HG03565 (cell line): Measurements from ENCODE around the gene SDK1.
A peak's percentile ranks its signal among the peaks of the same experiment; 100 is the strongest.

Experiments
- ATAC-seq: cut with Tn5 transposase; IDR thresholded peaks from one replicate; pipeline ENCODE4 v1.9.1; 2021; ENCODE audit warnings: mild to moderate bottlenecking, moderate library complexity; ENCODE audit not compliant: unreplicated experiment

Gene SDK1, protein sequence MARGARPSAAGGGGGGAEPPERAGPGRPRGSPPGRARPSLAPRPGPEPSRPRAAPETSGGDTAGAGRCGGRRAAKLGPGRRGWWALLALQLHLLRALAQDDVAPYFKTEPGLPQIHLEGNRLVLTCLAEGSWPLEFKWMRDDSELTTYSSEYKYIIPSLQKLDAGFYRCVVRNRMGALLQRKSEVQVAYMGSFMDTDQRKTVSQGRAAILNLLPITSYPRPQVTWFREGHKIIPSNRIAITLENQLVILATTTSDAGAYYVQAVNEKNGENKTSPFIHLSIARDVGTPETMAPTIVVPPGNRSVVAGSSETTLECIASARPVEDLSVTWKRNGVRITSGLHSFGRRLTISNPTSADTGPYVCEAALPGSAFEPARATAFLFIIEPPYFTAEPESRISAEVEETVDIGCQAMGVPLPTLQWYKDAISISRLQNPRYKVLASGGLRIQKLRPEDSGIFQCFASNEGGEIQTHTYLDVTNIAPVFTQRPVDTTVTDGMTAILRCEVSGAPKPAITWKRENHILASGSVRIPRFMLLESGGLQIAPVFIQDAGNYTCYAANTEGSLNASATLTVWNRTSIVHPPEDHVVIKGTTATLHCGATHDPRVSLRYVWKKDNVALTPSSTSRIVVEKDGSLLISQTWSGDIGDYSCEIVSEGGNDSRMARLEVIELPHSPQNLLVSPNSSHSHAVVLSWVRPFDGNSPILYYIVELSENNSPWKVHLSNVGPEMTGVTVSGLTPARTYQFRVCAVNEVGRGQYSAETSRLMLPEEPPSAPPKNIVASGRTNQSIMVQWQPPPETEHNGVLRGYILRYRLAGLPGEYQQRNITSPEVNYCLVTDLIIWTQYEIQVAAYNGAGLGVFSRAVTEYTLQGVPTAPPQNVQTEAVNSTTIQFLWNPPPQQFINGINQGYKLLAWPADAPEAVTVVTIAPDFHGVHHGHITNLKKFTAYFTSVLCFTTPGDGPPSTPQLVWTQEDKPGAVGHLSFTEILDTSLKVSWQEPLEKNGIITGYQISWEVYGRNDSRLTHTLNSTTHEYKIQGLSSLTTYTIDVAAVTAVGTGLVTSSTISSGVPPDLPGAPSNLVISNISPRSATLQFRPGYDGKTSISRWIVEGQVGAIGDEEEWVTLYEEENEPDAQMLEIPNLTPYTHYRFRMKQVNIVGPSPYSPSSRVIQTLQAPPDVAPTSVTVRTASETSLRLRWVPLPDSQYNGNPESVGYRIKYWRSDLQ (N-terminal part only)

DNA sequence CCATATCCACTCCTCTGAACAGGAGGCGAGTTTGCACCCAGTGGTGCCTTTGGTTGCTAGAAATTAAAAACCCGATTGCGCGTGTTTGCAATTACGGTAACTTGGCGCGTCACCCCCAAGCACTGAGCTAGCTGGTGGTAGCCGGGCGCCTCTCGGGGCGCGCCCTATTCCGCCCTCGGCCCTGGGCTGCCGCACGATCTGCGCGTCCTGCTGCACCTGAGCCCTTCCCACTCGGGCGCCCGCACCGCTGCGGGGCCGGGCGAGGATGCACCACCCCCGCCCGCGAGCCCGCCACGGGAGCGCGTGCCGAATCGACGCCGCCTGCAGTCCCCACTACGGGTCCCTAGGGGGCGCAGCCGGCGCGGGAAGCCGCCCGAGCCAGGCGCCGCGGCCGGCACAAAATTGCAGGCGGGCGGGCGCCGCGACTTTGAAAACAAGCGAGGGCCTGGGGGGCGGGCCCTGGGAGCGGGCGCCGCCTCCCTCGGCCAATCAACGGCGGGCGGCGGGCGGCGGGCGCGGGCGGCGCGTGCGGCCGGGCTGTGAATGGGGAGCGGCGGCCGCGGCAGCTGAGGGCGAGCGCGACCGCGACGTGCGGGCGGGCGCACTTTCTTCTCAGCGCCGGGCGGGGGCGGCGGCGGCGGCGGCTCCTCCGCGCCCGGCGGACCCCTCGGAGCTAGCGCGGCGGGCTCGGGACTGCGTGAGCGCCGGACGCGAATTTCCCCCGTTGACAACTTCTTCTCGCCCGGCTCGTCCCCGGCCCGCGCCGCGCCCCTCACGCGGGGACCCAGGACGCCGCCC lies at the start of gene SDK1:
TSS of gene SDK1 (plus strand) at position 602 of the 798 bp plus-strand sequence. CDS start 335 bp downstream, outside the sequence.
- peak; percentile 85 for ATAC-seq

DNA sequence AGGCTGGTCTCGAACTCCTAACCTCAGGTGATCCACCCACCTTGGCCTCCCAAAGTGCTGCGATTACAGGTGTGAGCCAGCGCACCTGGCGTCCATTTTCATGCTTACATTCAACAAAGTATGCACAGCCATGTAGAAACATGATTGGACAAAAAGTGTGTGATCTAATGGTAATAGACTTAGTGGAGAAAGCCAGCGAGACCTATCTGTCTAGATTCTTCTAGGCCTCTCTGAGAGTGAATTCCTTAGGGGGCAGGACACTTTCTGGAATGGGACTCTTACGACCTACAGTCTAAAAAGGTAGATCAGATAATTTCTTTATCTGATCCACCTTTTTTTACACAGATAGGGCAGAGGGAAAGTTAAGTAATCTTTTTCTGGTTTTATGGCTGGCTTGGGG lies 46.3 kb upstream of the SDK1 start:
- ATAC-seq: no peak

DNA sequence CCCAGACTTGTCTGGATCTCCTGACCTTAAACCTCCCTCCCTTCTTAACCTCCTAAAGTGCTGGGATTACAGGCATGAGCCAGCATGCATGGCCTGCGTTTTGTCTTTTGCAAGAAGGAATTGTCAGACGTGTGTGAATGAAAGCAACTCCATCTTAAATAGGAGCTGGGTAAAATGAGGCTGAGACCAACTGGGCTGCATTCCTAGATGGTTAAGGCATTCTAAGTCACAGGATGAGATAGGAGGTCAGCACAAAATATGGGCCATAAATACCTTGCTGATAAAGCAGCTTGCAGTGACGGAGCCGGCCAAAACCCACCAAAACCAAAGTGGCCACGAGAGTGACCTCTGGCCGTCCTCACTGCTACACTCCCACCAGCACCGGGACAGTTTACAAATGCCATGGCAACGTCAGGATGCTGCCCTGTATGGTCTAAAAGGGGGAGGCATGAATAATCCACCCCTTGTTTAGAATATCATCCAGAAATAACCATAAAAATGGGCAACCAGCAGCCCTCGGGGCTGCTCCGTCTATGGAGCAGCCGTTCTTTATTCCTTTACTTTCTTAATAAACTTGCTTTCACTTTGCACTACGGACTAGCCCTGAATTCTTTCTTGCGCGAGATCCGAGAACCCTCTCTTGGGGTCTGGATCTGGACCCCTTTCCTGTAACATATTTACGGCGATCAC lies 41.2 kb upstream of the SDK1 start:
- no peak for ATAC-seq

DNA sequence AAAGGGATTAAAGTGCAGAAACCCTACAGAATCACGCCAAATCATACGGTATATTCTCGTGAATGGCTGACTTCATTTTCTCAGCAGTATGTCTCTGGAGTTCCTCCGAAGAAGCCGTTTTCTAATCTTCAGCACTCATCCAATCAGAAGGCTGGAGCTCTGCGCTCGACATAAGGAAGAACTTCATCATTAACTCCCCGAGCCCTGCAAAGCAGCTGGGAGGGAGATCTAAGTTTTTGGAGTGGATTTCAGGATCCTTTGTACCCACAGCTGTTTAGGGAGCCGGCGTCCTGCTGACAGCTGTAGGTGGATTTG lies 40.7 kb upstream of the SDK1 start:
- no peak for ATAC-seq

DNA sequence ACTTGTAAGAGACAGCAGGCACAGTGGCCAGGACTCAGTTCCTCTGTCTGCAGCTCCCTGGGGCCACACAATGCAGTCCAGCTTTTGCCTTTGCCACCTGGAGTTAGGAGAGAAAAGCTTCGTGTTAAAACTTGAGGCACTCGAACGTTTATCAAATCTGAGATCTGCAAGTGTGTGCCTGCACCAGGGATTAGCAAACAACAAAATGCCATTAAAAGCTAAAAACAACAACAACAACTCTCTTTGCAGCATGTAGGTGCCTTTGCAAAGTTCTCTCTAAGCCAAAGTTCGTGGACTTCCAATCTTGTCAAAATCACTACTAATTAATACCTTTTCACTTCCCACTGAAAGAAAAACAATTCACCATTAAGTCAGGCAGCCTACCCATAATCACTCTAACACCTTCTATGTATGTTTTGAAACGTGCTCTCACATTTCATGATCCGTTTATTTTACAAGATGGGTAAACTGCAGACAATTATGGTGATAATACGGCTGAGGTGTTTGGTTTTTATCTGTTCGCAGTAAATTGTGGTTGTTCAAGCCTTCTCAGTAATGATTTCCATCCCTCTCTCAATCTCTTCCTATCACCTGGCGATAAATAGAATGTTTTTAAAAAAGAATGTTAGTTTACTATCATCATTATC lies 36.2 kb upstream of the SDK1 start:
- no peak for ATAC-seq

DNA sequence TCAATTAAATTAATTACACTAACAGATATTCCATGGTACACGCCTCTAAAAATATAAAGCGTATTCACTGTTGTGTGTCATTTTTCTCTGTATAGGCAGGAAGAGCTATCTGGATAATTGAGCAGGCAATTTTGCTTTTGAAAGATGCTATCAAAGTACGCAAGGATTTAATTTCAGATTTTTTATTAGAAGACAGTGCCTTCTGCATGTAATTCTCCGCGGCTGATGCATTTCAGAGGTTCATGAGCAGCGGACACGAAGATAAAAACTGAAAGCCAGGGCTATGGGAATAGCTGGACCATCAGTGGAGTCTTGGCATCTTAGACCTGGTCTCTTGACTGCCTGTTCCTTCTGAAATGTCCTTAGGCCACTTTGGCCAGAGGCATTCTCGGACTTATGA lies 35.7 kb upstream of the SDK1 start:
- no peak for ATAC-seq

DNA sequence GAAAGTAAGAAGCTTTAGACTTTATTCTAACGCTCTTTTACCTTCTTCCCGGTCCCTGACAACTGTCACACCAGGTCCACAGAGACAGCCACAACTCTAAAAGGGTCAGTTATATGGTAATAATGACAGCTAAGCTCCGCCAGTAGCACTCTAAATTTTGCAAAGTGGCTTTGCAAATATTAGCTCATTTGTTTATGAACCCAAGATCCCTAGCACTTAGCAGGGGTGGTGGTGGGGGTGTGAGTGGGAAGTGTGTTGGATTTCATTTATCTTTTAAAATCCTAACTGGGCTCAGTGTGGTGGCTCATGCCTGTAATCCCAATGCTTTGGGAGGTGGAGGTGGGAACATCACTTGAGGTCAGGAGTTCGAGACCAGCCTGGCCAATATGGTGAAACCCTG lies 34.8 kb upstream of the SDK1 start:
- ATAC-seq: no peak

DNA sequence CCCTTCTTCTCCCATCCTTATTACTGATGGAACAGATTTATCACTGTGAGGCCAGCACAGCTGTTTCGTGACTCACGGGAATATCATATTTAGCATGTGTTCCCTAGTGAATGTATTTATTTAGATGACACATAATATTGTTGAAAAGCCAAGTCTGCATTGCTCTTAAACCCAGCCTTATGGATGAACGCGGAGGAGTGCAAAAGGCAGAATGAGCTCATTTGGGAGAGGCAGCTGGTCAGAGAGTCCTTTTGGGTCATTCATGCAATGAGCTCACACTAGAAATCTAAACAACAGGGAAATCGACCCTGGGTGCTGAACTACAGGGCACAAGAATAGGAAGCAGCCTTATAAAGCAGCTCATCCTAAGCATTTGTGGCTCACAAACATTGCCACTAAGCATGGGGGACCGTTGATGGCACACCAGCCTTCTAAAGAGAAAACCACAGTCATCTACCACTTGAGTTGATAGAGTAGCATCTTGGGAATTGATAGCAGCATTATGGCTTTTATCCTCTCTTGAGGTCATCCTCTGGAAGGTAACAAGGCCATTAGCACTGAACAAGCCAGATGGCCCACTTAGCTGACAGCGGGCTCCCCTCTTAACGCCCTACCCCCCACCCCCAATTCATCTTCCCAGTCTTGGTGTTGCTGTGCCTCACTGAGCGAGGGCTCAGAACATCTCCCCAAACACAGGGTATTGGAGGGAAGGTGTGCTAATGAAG lies 32.9 kb upstream of the SDK1 start:
- ATAC-seq: no peak

DNA sequence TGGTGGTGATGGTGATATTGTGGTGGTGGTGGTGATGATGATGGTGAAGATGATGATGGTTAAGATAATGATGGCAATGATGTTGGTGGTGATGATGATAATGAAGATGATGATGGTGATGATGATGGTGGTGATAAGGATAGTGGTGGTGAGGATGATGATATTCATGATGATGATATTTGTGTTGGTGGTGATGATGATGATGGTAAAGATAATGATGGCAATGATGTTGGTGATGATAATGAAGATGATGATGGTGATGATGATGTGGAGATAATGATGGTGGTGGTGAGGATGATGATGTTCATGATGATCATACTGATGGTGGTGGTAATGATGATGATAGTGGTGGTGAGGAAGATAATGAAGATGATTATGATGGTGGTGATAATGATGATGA lies 30.7 kb upstream of the SDK1 start:
- ATAC-seq: no peak

DNA sequence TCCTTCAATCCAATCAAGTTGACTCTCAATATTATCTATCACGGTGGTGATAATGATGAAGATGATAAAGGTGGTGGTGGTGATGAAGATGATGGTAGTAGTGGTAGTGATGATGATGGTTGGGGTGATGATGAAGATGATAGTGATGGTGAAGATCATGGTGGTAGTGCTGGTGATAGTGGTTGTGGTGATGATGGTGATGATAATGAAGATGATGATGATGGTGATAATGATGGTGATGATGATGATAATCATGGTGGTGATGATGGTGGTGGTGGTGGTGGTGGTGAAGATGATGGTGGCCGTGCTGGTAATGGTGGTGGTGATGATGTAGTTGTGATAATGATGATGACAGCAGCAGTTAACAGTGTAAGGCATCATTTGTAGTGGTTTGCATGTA lies 29.8 kb upstream of the SDK1 start:
- no peak for ATAC-seq

DNA sequence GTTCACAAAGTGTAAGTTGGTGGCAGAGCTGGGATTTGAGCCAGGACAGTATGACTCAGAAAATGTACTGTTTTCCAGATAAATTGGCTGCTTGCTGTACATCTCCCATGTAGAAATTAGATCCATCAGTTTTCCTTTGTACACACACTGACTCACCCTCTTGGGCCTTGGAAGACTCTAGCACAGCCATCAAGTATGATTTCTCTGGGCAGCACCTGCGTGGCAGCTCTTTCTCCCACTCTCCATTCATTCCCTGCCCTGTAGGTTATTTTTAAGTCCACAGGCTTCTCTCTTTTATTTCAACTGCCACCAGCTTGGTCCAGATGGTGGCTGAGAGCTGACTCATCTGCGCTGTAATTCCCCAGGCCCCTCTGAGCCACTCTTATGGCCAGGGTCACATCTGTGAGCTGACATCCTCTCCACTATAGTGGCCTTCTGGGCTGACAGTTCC lies 28.3 kb upstream of the SDK1 start:
- ATAC-seq: no peak

DNA sequence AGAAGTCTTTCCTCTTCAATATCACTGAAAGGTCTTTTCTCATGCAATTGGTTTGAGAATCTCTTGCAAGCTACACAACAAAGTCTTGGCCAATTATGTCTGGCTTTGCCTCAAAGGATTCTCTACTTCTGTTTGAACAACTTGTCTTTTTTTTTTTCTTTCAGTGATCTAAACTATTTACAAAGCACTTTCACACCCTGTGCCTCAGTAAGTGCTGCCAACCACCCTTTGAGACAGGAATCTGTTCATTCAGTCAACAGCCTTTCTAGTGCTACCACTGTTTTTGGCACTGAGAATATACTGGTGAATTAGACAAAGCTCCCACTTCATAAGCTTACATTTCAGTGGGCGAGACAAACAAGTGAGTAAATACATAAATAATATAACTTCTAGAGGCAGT lies 26.9 kb upstream of the SDK1 start:
- ATAC-seq: no peak

DNA sequence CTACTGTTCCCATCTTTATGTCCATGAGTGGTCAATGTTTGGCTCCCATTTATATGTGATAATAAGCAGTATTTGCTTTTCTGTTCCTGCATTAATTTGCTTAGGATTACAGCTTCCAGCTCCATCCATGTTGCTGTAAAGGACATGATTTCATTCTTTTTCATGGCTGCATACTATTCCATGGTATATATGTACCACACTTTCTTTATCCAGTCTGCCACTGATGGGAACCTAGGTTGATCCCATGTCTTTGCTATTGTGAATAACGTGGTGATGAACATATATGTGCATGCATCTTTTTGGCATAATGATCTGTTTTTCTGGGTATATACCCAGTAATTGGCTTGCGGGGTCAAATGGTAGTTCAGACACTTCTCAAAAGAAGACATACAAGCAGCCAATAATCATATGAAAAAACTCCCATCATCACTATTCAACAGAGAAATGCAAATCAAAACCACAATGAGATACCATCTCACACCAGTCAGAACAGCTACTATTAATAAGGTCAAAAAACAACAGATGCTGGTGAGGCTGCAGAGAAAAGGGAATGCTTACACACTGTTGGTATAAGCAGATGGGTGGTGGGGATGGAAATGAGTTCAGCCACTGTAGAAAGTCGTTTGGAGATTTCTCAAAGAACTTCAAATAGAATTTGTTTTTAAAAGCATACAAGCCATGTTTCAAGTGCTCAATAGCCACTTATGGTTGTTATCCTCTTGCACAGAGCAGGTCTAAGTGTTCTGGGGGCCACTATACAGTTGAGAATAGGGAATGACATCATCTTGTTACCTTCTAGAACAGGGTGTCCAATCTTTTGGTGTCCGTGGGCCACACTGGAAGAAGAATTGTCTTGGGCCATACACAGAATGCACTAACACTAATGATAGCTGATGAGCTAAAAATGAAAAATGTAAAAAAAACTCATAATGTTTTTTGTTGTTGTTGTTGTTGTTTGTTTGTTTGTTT lies 23.2 kb upstream of the SDK1 start:
- ATAC-seq: no peak

DNA sequence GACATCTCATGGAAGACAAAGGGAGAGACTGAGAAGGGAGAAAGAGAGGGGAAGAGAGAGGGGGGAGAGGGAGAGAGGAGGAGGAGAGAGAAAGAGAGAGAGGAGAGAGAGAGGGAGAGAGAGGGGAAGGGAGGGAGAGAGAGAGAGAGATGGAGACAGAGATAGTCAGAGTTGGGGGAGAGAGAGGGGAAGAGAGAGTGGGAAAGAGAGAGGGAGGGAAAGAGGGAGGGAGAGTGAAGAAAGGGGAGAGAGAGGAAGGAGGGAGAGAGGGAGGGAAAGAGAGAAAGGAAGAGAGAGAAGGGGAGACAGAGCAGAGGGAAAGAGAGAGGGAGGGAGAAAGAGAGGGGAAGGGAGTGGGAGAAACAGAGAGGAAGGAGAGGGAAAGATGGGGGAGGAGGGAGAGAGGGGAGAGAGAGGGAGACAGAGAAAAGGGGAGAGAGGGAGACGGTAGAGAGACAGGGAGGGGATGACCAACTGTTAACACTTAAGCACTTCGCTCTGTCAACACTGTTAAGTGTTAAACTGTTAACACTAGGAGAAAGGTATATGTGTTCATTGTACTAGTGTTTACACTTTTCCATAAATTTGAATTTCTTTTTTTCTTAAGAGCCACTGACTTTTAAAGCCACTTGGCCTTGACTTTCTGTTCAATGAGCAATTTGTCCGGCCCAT lies 21.8 kb upstream of the SDK1 start:
- ATAC-seq: no peak

DNA sequence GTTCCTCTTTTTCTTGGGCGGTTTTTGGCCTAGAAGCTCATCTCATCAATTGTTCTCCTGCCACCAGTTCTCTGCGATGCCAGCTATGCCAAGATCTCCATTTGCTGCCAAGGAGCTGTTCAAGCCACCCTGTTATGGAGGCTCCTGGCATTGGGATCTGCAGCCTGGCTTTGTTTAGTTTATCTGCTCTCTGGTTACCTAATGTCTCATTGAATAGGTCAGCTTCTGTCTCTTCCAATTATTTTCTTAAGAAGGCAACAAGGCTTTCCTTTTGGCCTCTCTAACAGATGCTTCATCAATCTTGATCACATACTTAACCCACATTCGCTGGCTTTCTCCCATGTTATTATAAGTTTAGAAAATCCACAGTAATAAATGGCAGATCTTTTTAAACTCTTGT lies 20.6 kb upstream of the SDK1 start:
- ATAC-seq: no peak

DNA sequence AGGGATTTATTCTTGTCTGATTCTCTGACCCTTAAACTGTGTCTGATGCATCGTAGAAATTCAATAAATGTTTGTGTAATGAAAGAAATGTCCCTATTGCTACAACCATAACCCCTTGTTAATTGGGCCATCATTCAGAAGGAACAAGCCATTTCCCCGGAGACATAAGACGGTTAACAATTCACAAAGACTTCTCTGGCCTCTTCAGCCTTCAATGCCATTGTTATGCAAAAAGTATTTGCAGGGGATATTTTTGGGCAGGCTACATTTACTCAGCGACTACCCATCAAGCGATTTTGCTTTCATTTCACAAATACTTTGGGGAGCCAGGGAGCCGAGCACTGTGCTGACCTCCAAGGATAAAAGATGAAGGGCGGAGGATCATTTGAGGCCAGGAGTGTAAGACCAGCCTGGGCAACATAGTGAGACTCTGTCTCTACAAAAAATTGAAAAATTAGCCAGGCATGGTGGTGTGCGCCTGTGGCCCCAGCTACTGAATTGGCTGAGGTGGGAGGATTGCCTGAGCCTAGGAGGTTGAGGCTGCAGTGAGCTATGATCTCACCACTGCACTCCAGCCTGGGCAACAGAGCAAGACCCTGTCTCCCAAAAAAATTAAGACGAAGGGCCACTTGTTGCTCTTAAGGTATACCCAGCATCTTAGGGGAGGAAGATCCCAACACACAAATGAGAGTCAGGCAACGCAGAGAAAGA lies 20.0 kb upstream of the SDK1 start:
- ATAC-seq: no peak

DNA sequence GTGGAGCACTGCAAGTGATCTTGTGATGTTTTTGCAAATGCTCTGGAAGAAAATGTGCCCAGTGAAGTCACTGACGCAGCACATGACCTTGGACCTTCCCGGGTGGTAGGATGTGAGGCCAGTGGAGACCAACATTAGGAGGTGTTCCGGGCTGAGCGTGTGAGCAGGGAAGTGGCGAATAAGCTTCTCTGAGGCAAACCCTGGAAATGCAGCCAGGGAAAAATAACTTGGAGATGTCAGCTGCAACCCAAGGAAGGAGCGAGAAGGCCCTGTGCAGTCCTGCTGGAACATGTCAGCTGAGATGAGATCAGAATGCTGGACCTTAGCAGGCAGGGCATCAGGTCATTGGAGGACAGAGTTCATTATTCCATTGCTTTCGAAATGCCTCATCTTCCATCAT lies 18.6 kb upstream of the SDK1 start:
- ATAC-seq: no peak
